Astrocyte (in vitro differentiated cells and primary cell): Measurements from ENCODE around the gene FAF1.

Experiments
- CTCF ChIP-seq: IDR thresholded peaks from 2 replicates; pipeline ENCODE4 v1.5.1; 2011; ENCODE audit warnings: low read depth, mild to moderate bottlenecking, inconsistent platforms, low read length, moderate library complexity; ENCODE audit not compliant: insufficient read depth
- EZH2 ChIP-seq: IDR thresholded peaks from 2 replicates; pipeline ENCODE4 v1.6.1; 2012; ENCODE audit warnings: mild to moderate bottlenecking, low read length, inconsistent platforms; ENCODE audit not compliant: insufficient read depth

GRCh38 chr1:50531601-50532000 is 428.5 kb downstream of the FAF1 start:
- TF ChIP-seq CTCF (no peak), EZH2 (no peak)
